Mammary epithelial cell (primary cell): ENCODE results near the gene PIK3C2G.

Source experiments
- EZH2 ChIP-seq: IDR thresholded peaks from 2 replicates; pipeline ENCODE4 v1.6.1; 2012; ENCODE audit warnings: low read length, inconsistent platforms, borderline replicate concordance
- TF ChIP-seq, protein P1 (sequence below), 2 donors: IDR thresholded peaks in 1 of 2; conservative IDR thresholded peaks in 1 of 2; 2 replicates each; pipeline ENCODE4 v1.5.1; 2011 to 2012; ENCODE audit warnings: inconsistent platforms in 2 of 2, low read length in 2 of 2, mild to moderate bottlenecking in 2 of 2, control low read depth in 1 of 2, low read depth in 1 of 2; ENCODE audit not compliant: insufficient read depth in 1 of 2; ENCODE audit errors: extremely low read depth in 1 of 2

DNA sequence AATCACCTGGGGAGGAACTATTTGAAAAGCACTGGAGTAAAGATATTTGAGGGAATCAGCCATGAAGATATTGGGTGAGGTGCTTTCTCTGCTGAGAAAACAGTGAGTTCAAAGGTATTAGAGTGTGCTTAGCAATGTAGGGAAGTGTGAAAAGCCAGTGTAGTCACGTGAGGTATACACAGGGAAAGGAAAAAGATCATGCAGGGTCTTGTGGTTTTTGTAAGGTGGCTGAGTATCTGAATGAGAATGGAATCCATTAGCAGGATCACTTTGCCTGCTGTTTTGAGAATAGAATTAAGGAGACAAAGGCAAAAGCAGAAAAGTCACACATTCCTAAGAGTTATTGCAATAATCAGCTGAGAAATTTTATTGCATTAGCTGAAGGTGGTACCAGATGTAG is 193.0 kb downstream of the PIK3C2G start:
- TF ChIP-seq, protein P1, sequence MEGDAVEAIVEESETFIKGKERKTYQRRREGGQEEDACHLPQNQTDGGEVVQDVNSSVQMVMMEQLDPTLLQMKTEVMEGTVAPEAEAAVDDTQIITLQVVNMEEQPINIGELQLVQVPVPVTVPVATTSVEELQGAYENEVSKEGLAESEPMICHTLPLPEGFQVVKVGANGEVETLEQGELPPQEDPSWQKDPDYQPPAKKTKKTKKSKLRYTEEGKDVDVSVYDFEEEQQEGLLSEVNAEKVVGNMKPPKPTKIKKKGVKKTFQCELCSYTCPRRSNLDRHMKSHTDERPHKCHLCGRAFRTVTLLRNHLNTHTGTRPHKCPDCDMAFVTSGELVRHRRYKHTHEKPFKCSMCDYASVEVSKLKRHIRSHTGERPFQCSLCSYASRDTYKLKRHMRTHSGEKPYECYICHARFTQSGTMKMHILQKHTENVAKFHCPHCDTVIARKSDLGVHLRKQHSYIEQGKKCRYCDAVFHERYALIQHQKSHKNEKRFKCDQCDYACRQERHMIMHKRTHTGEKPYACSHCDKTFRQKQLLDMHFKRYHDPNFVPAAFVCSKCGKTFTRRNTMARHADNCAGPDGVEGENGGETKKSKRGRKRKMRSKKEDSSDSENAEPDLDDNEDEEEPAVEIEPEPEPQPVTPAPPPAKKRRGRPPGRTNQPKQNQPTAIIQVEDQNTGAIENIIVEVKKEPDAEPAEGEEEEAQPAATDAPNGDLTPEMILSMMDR (conservative IDR thresholded peaks at IDR 0.05 in 1 of 2, IDR thresholded peaks at IDR 0.05 in 1 of 2; ENCODE audit: extremely low read depth in 1 of 2, insufficient read depth in 1 of 2, low read depth in 1 of 2, low read length in 2 of 2) = no peak
- TF ChIP-seq EZH2 = no peak
